HepG2 (cell line): ENCODE results near the gene HSP90AB1. TPM values are rescaled to one million over a fixed set of nuclear protein-coding genes. Genes with fewer than 3 reads are reported as not detected.

Experiments
- ELF3 ChIP-seq: IDR thresholded peaks from 2 replicates; pipeline ENCODE4 v1.6.1; 2016; ENCODE audit warnings: missing genetic modification reagents, missing compliant biosample characterization
- IKZF1 ChIP-seq: fragments of 450-650 bp; IDR thresholded peaks from 2 replicates; pipeline ENCODE4 v1.7.1; 2016
- SP1 ChIP-seq, 2 experiments: fragments of 450-650 bp in 1 of 2; sonication (generic) in 1 of 2; formaldehyde crosslinking in 1 of 2; IDR thresholded peaks; 2 replicates each; pipeline versions ENCODE4 v1.4.0 to v1.6.1; 2016 to 2020; ENCODE audit warnings: missing genetic modification reagents in 1 of 2
- TGIF2 ChIP-seq: IDR thresholded peaks from 2 replicates; pipeline ENCODE4 v1.6.1; 2016; ENCODE audit warnings: control low read depth, missing compliant biosample characterization
- TSC22D2 ChIP-seq: sonication (generic); formaldehyde crosslinking; IDR thresholded peaks from 2 replicates; pipeline ENCODE4 v1.5.1; 2020; ENCODE audit warnings: missing genetic modification reagents, mild to moderate bottlenecking, borderline replicate concordance
- ZNF124 ChIP-seq: sonication (generic); formaldehyde crosslinking; IDR thresholded peaks from 2 replicates; pipeline ENCODE4 v1.4.0; 2020; ENCODE audit warnings: missing genetic modification reagents
- ZNF282 ChIP-seq: fragments of 450-650 bp; IDR thresholded peaks from 2 replicates; pipeline ENCODE4 v1.6.1; 2018; ENCODE audit not compliant: partially characterized antibody
- ZNF484 ChIP-seq: sonication (generic); formaldehyde crosslinking; IDR thresholded peaks from 2 replicates; pipeline ENCODE4 v1.5.1; 2020; ENCODE audit warnings: mild to moderate bottlenecking, low read depth, missing genetic modification reagents, borderline replicate concordance
- ZNF766 ChIP-seq: sonication (generic); formaldehyde crosslinking; IDR thresholded peaks from 2 replicates; pipeline ENCODE4 v1.5.0; 2020; ENCODE audit warnings: missing genetic modification reagents, borderline replicate concordance
- ZNF883 ChIP-seq: sonication (generic); formaldehyde crosslinking; IDR thresholded peaks from 2 replicates; pipeline ENCODE4 v1.5.1; 2020; ENCODE audit warnings: mild to moderate bottlenecking, missing genetic modification reagents; ENCODE audit errors: not compliant biosample characterization
- polyA plus RNA-seq, 8 experiments: library from polyadenylated mRNA; depleted of rRNA in 3 of 8; stranded (reverse) in 7 of 8; unstranded in 1 of 8; fragments of >200 nt; fragmentation: Illumina TruSeq in 4 of 8; extraction: Trizol in 4 of 8; gene quantifications; 2 replicates each; pipeline versions ENCODE4 v1.2.1 to v1.2.3, GENCODE V29; 2011 to 2016; ENCODE audit warnings: low read depth in 4 of 8, missing spikeins in 1 of 8, mixed read lengths in 1 of 8; ENCODE audit not compliant: insufficient read depth in 1 of 8
- total RNA-seq, 5 experiments: library from RNA; depleted of rRNA; stranded (reverse); fragments of >200 nt; fragmentation: Illumina TruSeq; extraction: Trizol; gene quantifications; 2 replicates each; pipeline ENCODE4 v1.2.3, GENCODE V29; 2016; ENCODE audit warnings: low read depth in 1 of 5
- TF ChIP-seq, protein P1 (sequence below): sonication (generic); formaldehyde crosslinking; IDR thresholded peaks from 2 replicates; pipeline ENCODE4 v1.5.0; 2020; ENCODE audit warnings: mild to moderate bottlenecking, missing genetic modification reagents
- TF ChIP-seq, protein P2 (sequence below): sonication (generic); formaldehyde crosslinking; IDR thresholded peaks from 2 replicates; pipeline ENCODE4 v1.4.0; 2020; ENCODE audit warnings: mild to moderate bottlenecking, low read depth, missing genetic modification reagents
- TF ChIP-seq, protein P3 (sequence below): sonication (generic); formaldehyde crosslinking; IDR thresholded peaks from 2 replicates; pipeline ENCODE4 v1.4.0; 2020; ENCODE audit warnings: missing genetic modification reagents
- TF ChIP-seq, protein P4 (sequence below): conservative IDR thresholded peaks from 2 replicates; pipeline ENCODE4 v1.6.1; 2018; ENCODE audit warnings: missing genetic modification reagents
- TF ChIP-seq, protein P5 (sequence below): sonication (generic); formaldehyde crosslinking; IDR thresholded peaks from 2 replicates; pipeline ENCODE4 v1.4.0; 2020; ENCODE audit warnings: missing genetic modification reagents, borderline replicate concordance
- TF ChIP-seq, protein P6 (sequence below): sonication (generic); formaldehyde crosslinking; IDR thresholded peaks from 2 replicates; pipeline ENCODE4 v1.8.0; 2022; ENCODE audit warnings: missing genetic modification reagents, mild to moderate bottlenecking, moderate library complexity, borderline replicate concordance
- TF ChIP-seq, protein P7 (sequence below): sonication (generic); formaldehyde crosslinking; IDR thresholded peaks from 2 replicates; pipeline ENCODE4 v1.8.1; 2023; ENCODE audit warnings: missing genetic modification reagents, mild to moderate bottlenecking, borderline replicate concordance

Gene HSP90AB1
- total and polyA plus RNA-seq, 2 of the 13 experiments (the other 11 are each of a cell fraction or from before 2014, with no cell fraction given) = 1,325 to 1,472 TPM

DNA sequence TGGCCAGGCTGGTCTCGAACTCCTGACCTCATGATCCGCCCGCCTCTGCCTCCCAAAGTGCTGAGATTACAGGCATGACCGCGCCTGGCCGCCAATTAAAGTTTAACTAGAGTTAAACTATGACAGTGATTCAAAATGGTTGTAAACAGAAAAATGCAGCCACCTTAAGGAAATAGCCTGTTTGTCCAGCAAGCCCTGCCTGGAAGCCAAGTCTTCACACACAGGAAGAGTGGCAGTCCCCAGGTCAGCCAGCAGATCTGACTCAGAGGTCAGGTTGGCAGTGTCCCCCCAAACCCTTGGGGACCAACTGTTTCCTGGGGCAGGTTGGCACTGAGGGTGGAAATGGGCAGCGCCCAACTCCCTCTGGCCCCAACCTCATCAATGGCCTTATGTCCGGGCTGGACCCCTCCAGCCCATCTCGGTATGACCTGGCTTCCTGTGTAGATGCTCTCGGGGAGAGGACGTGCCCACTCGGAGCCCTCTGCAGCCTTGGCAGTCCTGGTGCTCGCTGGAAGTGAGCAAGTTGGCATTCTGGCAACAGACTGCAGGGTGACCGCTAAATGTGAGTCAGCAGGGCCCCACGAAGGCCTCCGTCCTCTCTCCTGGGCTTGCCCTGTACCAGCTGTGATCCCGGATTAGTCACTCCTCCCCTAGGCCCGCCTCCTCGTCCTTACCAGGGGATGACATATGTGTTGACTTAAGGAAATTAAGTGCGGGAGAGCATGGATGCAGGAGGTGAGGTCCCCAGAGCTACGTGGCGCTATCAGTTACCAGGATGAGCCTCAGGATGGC, 9.7 kb upstream of the HSP90AB1 start (continued):
- TF ChIP-seq, protein P1, sequence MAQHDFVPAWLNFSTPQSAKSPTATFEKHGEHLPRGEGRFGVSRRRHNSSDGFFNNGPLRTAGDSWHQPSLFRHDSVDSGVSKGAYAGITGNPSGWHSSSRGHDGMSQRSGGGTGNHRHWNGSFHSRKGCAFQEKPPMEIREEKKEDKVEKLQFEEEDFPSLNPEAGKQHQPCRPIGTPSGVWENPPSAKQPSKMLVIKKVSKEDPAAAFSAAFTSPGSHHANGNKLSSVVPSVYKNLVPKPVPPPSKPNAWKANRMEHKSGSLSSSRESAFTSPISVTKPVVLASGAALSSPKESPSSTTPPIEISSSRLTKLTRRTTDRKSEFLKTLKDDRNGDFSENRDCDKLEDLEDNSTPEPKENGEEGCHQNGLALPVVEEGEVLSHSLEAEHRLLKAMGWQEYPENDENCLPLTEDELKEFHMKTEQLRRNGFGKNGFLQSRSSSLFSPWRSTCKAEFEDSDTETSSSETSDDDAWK (CRISPR knock-in tag) = no peak
- TF ChIP-seq, protein P2, sequence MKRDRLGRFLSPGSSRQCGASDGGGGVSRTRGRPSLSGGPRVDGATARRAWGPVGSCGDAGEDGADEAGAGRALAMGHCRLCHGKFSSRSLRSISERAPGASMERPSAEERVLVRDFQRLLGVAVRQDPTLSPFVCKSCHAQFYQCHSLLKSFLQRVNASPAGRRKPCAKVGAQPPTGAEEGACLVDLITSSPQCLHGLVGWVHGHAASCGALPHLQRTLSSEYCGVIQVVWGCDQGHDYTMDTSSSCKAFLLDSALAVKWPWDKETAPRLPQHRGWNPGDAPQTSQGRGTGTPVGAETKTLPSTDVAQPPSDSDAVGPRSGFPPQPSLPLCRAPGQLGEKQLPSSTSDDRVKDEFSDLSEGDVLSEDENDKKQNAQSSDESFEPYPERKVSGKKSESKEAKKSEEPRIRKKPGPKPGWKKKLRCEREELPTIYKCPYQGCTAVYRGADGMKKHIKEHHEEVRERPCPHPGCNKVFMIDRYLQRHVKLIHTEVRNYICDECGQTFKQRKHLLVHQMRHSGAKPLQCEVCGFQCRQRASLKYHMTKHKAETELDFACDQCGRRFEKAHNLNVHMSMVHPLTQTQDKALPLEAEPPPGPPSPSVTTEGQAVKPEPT (CRISPR knock-in tag) = no peak
- TF ChIP-seq ZNF282 (no peak), ZNF766 (CRISPR knock-in tag) (0 out of 2 replicates have a peak, but pooled peaks have one; percentile 16), TSC22D2 (CRISPR knock-in tag) (no peak), ELF3 (CRISPR knock-in tag) (peak; percentile 24; the same call in 1 of the 2 replicates), SP1 (IDR thresholded peaks at IDR 0.05) (no peak), SP1 (CRISPR knock-in tag; IDR thresholded peaks at IDR 0.05) (no peak; the same call in none of the 2 replicates), TGIF2 (CRISPR knock-in tag) (no peak), ZNF883 (CRISPR knock-in tag) (no peak), IKZF1 (no peak), ZNF124 (CRISPR knock-in tag) (no peak), ZNF484 (CRISPR knock-in tag) (no peak)
- TF ChIP-seq, protein P3, sequence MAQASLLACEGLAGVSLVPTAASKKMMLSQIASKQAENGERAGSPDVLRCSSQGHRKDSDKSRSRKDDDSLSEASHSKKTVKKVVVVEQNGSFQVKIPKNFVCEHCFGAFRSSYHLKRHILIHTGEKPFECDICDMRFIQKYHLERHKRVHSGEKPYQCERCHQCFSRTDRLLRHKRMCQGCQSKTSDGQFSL (CRISPR knock-in tag) = no peak
- TF ChIP-seq, protein P4, sequence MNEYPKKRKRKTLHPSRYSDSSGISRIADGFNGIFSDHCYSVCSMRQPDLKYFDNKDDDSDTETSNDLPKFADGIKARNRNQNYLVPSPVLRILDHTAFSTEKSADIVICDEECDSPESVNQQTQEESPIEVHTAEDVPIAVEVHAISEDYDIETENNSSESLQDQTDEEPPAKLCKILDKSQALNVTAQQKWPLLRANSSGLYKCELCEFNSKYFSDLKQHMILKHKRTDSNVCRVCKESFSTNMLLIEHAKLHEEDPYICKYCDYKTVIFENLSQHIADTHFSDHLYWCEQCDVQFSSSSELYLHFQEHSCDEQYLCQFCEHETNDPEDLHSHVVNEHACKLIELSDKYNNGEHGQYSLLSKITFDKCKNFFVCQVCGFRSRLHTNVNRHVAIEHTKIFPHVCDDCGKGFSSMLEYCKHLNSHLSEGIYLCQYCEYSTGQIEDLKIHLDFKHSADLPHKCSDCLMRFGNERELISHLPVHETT (CRISPR knock-in tag) = no peak
- TF ChIP-seq, protein P5, sequence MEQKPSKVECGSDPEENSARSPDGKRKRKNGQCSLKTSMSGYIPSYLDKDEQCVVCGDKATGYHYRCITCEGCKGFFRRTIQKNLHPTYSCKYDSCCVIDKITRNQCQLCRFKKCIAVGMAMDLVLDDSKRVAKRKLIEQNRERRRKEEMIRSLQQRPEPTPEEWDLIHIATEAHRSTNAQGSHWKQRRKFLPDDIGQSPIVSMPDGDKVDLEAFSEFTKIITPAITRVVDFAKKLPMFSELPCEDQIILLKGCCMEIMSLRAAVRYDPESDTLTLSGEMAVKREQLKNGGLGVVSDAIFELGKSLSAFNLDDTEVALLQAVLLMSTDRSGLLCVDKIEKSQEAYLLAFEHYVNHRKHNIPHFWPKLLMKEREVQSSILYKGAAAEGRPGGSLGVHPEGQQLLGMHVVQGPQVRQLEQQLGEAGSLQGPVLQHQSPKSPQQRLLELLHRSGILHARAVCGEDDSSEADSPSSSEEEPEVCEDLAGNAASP (CRISPR knock-in tag) = no peak
- TF ChIP-seq, protein P6, sequence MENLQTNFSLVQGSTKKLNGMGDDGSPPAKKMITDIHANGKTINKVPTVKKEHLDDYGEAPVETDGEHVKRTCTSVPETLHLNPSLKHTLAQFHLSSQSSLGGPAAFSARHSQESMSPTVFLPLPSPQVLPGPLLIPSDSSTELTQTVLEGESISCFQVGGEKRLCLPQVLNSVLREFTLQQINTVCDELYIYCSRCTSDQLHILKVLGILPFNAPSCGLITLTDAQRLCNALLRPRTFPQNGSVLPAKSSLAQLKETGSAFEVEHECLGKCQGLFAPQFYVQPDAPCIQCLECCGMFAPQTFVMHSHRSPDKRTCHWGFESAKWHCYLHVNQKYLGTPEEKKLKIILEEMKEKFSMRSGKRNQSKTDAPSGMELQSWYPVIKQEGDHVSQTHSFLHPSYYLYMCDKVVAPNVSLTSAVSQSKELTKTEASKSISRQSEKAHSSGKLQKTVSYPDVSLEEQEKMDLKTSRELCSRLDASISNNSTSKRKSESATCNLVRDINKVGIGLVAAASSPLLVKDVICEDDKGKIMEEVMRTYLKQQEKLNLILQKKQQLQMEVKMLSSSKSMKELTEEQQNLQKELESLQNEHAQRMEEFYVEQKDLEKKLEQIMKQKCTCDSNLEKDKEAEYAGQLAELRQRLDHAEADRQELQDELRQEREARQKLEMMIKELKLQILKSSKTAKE (CRISPR knock-in tag) = peak; percentile 3; the same call in 1 of the 2 replicates
- TF ChIP-seq, protein P7, sequence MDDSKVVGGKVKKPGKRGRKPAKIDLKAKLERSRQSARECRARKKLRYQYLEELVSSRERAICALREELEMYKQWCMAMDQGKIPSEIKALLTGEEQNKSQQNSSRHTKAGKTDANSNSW (CRISPR knock-in tag) = no peak
